HCT116 (cell line): ENCODE measurements around the gene CPEB1. TPM values are rescaled to one million over a fixed set of nuclear protein-coding genes. Genes with fewer than 3 reads are reported as not detected.

Source experiments
- ATAC-seq: fragments of 200-7000 bp; cut with Tn5 transposase; 2 replicates; pipeline ENCODE4 v1.9.1; 2020; ENCODE audit warnings: mild to moderate bottlenecking, moderate library complexity
- BruUV-seq: library from RNA; stranded (reverse); fragments of 400-500 nt; replicated peaks from 2 replicates; lab custom pipeline; 2021; lab: Mats Ljungman, UMichigan
- CTCF ChIA-PET: fragments of 300-600 bp; sonication (Branson Sonifier 250); formaldehyde crosslinking; loops from one replicate; lab custom pipeline; 2021; ENCODE audit warnings: antibody characterized with exemption; lab: Charles Lee
- POLR2A ChIA-PET: fragments of 300-600, 350-600 bp; sonication (Branson Sonifier 250); formaldehyde crosslinking; loops from one replicate; lab custom pipeline; 2021; ENCODE audit warnings: antibody characterized with exemption; lab: Charles Lee
- RAD21 ChIA-PET, 2 experiments: fragments of 300-600 bp; sonication (Branson Sonifier 250); formaldehyde crosslinking; loops; one replicate each; lab custom pipeline; 2023; ENCODE audit warnings: low total read pairs in 2 of 2; ENCODE audit not compliant: uncharacterized antibody in 2 of 2, unreplicated experiment in 2 of 2, low non-redundant PET in 1 of 2; lab: Charles Lee
- DNase-seq: peaks from one replicate; pipeline ENCODE4 v3.0.0-alpha.2; 2010; ENCODE audit warnings: low read depth, low spot score
- H2AFZ ChIP-seq: fragments of 200-600 bp; shearing (Covaris generic), sonication (generic); 2 replicates; pipeline ENCODE4 v1.6.1; 2017; ENCODE audit warnings: low read depth, mixed run types, mixed read lengths, antibody characterized with exemption, low read length; ENCODE audit not compliant: poor library complexity, severe bottlenecking
- H3K27ac ChIP-seq: 2 replicates; pipeline ENCODE4 v1.5.1; 2012; ENCODE audit warnings: low read depth, low read length
- H3K27me3 ChIP-seq: fragments of 200-600 bp; sonication (generic); 2 replicates; pipeline ENCODE4 v1.6.1; 2016; ENCODE audit warnings: mixed run types, low read length, mixed read lengths; ENCODE audit not compliant: insufficient read depth
- H3K36me3 ChIP-seq, 2 experiments: fragments of 200-500 bp in 1 of 2; fragments of 200-600 bp in 1 of 2; sonication (Bioruptor generic) in 1 of 2; sonication (generic) in 1 of 2; 2 replicates each; pipeline versions ENCODE4 v1.5.1 to v1.6.1; 2014 to 2016; ENCODE audit warnings: low read length in 2 of 2, inconsistent platforms in 1 of 2, mixed read lengths in 1 of 2, mixed run types in 1 of 2; ENCODE audit not compliant: insufficient read depth in 2 of 2, control insufficient read depth in 1 of 2
- H3K4me1 ChIP-seq, 2 experiments: fragments of 200-600 bp in 1 of 2; sonication (generic) in 1 of 2; 2 replicates each; pipeline versions ENCODE4 v1.5.1 to v1.6.1; 2012 to 2017; ENCODE audit warnings: low read length in 2 of 2, inconsistent platforms in 1 of 2, mild to moderate bottlenecking in 1 of 2, mixed read lengths in 1 of 2, mixed run types in 1 of 2, moderate library complexity in 1 of 2; ENCODE audit not compliant: insufficient read depth in 2 of 2, control insufficient read depth in 1 of 2
- H3K4me2 ChIP-seq: fragments of 200-600 bp; sonication (generic); 2 replicates; pipeline ENCODE4 v1.6.1; 2017; ENCODE audit warnings: mixed run types, low read length, mixed read lengths
- H3K4me3 ChIP-seq, 2 experiments: fragments of 200-600 bp in 1 of 2; sonication (generic) in 1 of 2; replicated peaks in 1 of 2; 2 replicates each; pipeline ENCODE4 v1.5.1; 2011 to 2016; ENCODE audit warnings: low read length in 2 of 2, control low read depth in 1 of 2, low read depth in 1 of 2, mild to moderate bottlenecking in 1 of 2, mixed read lengths in 1 of 2, mixed run types in 1 of 2
- H3K79me2 ChIP-seq: fragments of 200-600 bp; sonication (generic); 2 replicates; pipeline ENCODE4 v1.6.1; 2017; ENCODE audit warnings: mild to moderate bottlenecking, mixed run types, low read length, moderate library complexity, mixed read lengths; ENCODE audit not compliant: insufficient read depth
- H3K9ac ChIP-seq: fragments of 200-600 bp; sonication (generic); 2 replicates; pipeline ENCODE4 v1.6.1; 2016; ENCODE audit warnings: low read length, mixed read lengths
- H3K9me2 ChIP-seq: fragments of 200-600 bp; sonication (generic), shearing (Covaris generic); 2 replicates; pipeline ENCODE4 v1.6.1; 2017; ENCODE audit warnings: mixed run types, mild to moderate bottlenecking, moderate library complexity; ENCODE audit not compliant: insufficient read depth
- H3K9me3 ChIP-seq, 2 experiments: fragments of 200-500 bp in 1 of 2; fragments of 200-600 bp in 1 of 2; sonication (Bioruptor generic) in 1 of 2; sonication (generic) in 1 of 2; 2 replicates each; pipeline ENCODE4 v1.6.1; 2014 to 2017; ENCODE audit warnings: low read length in 2 of 2, mixed read lengths in 2 of 2, inconsistent platforms in 1 of 2, low read depth in 1 of 2, mild to moderate bottlenecking in 1 of 2, mixed run types in 1 of 2, moderate library complexity in 1 of 2; ENCODE audit not compliant: control insufficient read depth in 1 of 2, insufficient read depth in 1 of 2
- H4K20me1 ChIP-seq: fragments of 200-600 bp; sonication (generic), shearing (Covaris generic); 2 replicates; pipeline ENCODE4 v1.6.1; 2017; ENCODE audit warnings: mixed run types, mild to moderate bottlenecking, moderate library complexity; ENCODE audit not compliant: insufficient read depth
- CEBPB ChIP-seq: IDR thresholded peaks from 2 replicates; pipeline ENCODE4 v1.6.1; 2012; ENCODE audit warnings: low read depth
- JUND ChIP-seq: IDR thresholded peaks from 2 replicates; pipeline ENCODE4 v1.6.1; 2012
- ZBTB33 ChIP-seq: IDR thresholded peaks from 2 replicates; pipeline ENCODE4 v1.6.1; 2011; ENCODE audit warnings: mild to moderate bottlenecking, low read length, moderate library complexity; ENCODE audit not compliant: insufficient replicate concordance; ENCODE audit errors: extremely low read depth
- intact Hi-C: fragments of 100-400 bp; cut with micrococcal nuclease; formaldehyde crosslinking; loops from 2 replicates; pipeline ENCODE4 v1.10.0; 2022
- total RNA-seq: library from RNA; stranded (reverse); gene quantifications from one replicate; pipeline ENCODE4 v1.2.1, GENCODE V29; 2021; ENCODE audit not compliant: unreplicated experiment
- TF ChIP-seq, protein P1 (sequence below): IDR thresholded peaks from 2 replicates; pipeline ENCODE4 v1.6.1; 2012; ENCODE audit warnings: low read depth

CPEB1 gene
- total RNA-seq, 1 experiment from 2014 or later: not detected

GRCh38 chr15:82642656-82643055 is 4.5 kb downstream of the CPEB1 start:
- ATAC-seq (no peak), DNase-seq (no peak)
- ChIA-PET RAD21 (no interaction called here), CTCF (no interaction called here), POLR2A (no interaction called here)
- H3K4me3 ChIP-seq: no peak overlapping the region
- H3K79me2 ChIP-seq: no peaks in the 10 kb centered on the region
- no peaks in the 10 kb centered on the region for H3K9me3 ChIP-seq
- H3K9ac ChIP-seq: no peak overlapping the region
- intact Hi-C loops: no loop called here
- 0 out of 4 replicates have a peak, but pooled peaks cover 0 to 7% of the 10 kb centered on the region in 2 experiments for H3K4me1 ChIP-seq
- BruUV-seq: no TSS peak
- H3K9me2 ChIP-seq: no peaks in the 10 kb centered on the region
- no peaks in the 10 kb centered on the region for H4K20me1 ChIP-seq
- no peak overlapping the region for H3K27ac ChIP-seq
- H2AFZ ChIP-seq: no peak overlapping the region
- no peak overlapping the region for H3K4me2 ChIP-seq
- no peaks in the 10 kb centered on the region for H3K36me3 ChIP-seq
- H3K27me3 ChIP-seq: peaks cover 55% of the 10 kb centered on the region
- TF ChIP-seq ZBTB33 (no peak), CEBPB (no peak), JUND (no peak)
- TF ChIP-seq, protein P1, sequence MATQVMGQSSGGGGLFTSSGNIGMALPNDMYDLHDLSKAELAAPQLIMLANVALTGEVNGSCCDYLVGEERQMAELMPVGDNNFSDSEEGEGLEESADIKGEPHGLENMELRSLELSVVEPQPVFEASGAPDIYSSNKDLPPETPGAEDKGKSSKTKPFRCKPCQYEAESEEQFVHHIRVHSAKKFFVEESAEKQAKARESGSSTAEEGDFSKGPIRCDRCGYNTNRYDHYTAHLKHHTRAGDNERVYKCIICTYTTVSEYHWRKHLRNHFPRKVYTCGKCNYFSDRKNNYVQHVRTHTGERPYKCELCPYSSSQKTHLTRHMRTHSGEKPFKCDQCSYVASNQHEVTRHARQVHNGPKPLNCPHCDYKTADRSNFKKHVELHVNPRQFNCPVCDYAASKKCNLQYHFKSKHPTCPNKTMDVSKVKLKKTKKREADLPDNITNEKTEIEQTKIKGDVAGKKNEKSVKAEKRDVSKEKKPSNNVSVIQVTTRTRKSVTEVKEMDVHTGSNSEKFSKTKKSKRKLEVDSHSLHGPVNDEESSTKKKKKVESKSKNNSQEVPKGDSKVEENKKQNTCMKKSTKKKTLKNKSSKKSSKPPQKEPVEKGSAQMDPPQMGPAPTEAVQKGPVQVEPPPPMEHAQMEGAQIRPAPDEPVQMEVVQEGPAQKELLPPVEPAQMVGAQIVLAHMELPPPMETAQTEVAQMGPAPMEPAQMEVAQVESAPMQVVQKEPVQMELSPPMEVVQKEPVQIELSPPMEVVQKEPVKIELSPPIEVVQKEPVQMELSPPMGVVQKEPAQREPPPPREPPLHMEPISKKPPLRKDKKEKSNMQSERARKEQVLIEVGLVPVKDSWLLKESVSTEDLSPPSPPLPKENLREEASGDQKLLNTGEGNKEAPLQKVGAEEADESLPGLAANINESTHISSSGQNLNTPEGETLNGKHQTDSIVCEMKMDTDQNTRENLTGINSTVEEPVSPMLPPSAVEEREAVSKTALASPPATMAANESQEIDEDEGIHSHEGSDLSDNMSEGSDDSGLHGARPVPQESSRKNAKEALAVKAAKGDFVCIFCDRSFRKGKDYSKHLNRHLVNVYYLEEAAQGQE: no peak
